ENCODE measurements around the gene SDHC.

SDHC gene, protein sequence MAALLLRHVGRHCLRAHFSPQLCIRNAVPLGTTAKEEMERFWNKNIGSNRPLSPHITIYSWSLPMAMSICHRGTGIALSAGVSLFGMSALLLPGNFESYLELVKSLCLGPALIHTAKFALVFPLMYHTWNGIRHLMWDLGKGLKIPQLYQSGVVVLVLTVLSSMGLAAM

GRCh38 chr1:161314201-161314981 lies at the start of gene SDHC:
TSS of gene SDHC (plus strand) at chr1:161314381. CDS start at chr1:161314406, 25 bp downstream.
- DNase-seq, result peak; percentile 67 to 86

DNA sequence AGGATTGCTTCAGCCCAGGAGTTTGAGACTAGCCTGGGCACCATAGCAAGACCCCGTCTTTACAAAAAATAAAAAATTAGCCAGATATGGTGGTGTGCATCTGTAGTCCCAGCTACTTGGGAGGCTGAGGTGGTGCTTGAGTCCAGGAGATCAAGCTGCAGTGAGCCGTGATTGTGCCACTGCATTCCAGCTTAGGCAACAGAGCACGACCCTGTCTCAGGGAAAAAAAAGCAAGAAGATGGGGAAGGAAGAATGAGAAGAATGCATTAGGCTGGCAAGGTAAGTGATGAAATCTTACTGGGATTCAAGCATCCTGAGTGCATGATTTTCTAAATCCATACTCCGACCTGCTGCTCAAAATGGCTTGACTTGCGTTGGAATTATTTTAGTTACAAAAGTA lies 48.9 kb upstream of the SDHC start:
- DNase-seq, result no peak

GRCh38 chr1:161266202-161266601 lies 48.0 kb upstream of the SDHC start:
- DNase-seq, result no peak

DNA sequence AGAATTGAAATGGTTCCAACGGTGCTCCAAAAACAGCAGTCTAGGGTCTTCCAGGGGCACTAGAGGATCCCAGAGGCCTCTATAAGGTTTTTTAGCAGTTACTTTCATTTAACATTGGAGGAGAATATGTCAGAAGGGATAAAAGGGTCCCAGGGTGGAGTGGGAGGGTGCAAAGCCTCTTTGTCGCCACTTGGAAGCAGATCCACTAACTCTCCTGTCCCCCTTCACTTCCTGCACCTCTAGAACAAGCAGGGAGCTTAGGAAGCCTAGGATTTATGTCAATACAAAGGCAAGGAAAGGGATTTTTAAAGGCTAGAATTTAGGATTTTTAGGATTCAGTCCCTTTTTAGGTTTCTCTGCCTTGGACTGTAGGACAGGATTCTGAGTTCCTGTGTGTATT lies 47.3 kb upstream of the SDHC start:
- no peak for DNase-seq

DNA sequence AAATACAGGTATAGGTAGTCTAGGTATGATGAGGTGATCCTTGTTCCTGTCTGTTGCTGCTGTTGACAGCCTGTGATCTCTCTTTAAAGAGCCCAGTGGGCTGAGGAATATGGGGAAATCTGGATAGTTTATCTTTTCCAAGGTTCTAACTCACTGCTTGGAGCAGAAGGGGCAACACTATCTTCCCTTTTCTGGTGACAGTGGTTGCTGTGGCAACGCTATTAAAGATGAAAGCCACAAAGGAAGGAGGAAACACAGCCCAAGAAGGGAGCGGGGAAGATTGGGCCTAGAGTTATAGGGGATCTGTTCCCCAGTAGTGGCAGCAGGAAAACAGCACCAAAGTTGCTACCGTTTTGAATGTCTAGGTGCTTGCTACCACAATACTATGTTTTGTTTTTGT lies 46.9 kb upstream of the SDHC start:
- DNase-seq, result no peak

DNA sequence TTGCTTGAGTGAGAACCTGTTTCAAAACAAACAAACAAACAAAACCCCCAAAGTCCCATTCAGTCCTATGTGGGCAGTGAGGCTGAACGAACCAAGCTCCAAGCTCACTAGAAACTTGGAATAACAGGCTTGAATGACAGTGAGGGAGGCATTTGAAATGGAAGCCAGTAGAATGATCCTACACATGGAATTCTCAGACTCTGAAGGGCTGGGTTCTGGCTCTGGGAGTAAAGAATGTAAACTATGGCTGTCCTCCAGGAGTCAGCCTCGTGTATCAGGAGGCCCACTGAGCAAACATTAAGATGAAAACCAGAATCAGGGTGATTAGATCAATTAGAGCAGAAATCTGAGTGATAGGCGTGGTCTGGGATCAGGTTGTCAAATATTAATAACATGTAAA lies 40.8 kb upstream of the SDHC start:
- DNase-seq, result no peak

GRCh38 chr1:161274874-161275273 lies 39.3 kb upstream of the SDHC start:
- DNase-seq, result peak; percentile 63 to 88

- DNase-seq, result no peak
Observed at GRCh38 chr1:161282991-161283390, 31.2 kb upstream of the SDHC start.

GRCh38 chr1:161285113-161285512 lies 29.1 kb upstream of the SDHC start:
- DNase-seq, result no peak

DNA sequence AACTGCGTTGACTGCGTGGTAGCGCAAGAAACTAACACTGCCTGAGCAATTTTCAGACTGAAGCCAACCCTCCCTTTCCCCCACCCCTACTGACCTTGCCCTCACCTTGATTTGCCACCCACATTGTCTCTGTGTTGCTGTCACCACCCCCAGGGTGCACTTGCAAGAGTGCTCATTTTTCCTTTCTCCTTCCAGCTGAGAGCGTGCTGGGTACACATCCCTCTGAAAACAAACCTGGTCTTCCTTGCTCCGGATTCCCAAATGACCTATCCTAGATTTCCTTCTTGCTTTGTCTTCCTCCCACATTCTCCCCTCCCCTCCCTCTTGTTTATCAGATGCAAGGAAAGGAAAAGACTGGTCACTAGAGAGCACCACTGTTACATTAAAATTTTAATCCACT lies 28.7 kb upstream of the SDHC start:
- no peak for DNase-seq

DNA sequence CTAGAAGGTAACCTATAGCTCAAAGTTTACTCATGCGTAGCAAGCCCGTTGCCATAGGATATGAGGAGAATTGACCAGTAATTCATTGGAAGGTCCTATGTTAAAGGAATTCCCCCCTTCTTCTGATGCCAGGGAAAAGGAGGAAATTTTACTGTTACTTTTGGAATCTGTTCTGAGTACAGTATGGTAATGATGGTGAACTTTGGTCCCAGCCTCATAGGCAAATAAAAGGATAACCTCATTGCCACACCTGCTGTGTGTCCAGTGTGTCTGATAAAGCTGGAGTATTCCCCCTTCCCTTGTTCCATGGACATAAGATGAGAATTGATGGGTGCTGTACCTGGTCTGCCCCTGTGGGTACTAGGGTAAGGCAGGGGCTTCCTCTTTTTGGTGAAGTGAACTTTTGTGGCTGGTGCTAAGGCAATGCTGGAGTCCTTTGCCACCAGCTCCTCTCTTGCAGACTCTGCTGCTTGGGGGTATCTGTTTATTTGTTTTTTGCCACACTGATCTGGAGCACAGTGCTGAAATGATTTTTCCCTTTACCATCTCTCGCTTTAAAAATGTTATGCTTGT lies 26.6 kb upstream of the SDHC start:
- DNase-seq, result no peak

DNA sequence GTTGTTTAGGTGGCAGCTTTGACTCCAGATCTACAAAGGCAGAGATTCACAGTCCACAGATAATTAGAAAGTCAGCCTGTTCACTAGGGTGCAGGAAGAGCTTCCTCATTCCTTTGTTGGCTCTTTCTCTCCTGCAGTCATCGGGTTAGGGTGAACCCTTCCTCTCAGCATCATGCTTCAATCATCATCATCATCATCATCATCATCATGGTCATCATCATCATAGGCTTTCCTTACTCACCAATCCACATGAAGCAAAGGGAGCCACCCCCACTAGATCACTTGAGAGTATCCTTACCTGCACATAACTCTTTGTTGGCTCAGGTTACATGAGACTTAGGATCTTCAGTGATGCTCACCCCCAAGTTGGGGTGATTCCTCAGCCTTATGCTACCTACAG lies 23.4 kb upstream of the SDHC start:
- DNase-seq, result no peak

DNA sequence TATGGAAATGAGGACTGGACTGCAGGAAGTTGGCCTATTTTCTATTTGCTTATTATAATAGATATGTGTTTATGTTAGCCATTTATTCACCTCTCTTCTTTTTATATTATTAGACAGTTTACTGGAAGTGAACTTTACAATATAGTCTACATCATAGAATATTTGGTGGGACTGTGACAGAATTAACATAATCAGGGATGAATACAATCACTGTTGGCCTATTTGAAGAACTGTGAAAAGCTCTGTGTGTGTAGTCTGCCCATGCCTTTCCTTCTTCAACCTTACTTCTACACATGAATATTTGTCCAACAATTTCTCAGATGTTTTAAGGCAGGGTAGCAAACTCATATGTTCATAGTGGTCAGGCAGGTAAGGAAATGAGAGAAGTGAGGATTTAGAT lies 16.8 kb upstream of the SDHC start:
- DNase-seq, result no peak

GRCh38 chr1:161298116-161298515 lies 16.1 kb upstream of the SDHC start:
- DNase-seq, result no peak

- DNase-seq, result no peak
Observed at GRCh38 chr1:161299347-161299746, 14.8 kb upstream of the SDHC start.

DNA sequence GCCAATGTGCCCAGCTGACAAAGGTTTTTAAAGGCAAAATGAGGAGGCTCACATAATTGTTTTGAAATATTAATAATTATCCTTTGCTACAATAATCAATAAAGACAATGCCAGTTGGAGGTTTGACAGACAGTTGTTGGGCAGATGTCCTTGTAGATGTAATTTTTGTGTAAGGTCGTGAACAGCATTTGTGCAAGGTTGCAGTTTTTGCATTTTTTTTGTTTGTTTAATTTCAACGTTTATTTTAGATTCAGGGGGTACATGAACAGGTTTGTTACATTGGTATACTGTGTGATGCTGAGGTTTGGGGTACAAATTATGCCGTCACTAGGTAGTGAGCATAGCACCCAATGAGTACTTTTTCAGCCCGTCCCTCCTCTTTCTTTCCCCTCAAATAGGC lies 13.7 kb upstream of the SDHC start:
- no peak for DNase-seq

DNA sequence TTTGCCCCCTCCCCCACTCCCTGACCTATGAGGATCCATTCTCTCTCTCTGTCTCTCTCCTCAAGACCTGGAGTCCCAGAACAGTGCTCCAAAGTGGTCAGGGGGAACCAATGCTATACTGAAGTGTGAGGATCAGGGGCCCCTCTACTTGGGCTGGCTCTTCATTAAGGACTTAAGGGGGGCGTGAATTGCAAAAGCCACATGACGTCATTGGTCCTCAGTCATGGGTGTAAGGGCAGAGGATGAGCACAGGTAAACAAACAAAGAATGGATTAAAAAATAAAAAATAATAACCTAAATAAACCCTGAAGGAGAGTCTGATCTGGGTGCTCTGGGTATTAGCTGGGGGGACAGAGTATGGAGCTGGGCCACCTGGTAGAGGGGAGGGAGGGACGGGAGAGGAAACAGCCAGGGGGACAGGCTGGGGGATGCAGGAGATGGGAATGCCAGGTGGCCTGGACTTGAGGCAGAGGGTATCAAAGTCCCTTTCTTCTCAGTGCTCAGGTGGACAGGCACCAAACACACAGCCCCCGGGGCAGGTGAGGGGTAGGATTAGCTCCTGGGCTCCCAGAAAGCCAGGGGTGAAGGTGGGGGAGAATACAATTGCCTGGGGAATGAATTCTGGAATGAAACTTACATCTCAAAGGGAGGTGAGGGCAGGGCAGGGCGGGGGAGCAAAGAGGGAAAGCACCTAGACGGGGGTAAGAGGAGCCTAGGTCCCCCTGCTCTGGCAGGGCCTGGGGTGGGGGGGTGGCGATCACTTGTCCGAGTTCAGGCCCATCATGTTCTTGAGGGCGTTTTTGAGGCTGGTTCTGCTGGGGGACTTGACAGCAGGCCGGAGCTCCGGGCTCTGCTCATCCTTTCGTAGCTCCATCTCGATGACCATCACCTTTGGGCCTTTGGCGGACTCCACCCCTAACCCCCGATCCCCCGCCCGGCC lies 9.0 kb upstream of the SDHC start:
- no peak for DNase-seq

DNA sequence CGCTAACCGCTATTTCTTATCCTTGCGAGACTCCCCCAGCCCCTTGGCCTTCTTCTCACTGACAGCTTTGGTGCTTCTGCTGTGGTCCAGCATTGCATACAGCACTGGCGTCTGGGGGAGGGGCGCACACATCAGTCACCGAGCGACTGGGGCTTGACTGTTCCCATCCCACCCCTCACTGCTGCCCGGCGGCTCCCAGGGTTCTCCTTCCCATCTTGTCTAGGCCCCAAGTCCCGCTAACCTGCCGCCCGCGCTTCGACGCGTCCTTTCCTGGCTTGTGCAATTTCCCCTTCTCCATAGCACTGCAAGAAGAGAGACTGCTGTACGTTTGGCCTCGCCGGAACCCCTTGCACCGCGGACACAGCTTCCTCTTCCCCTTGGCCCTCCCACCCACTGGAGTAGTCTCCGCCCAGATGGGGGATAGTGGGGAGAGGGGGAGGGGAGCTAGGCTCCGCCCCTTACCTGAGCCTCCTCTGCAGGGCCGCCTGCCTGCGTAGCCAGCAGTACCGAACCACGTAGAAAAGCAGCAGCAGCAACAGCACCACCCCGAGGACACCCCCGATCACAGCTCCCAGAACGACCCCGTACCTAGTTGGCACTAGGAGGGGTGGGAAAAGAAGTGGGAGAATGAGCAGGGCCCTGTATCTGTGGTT lies 8.2 kb upstream of the SDHC start:
- DNase-seq, result peak in 1 of 2 experiments; percentile 12

GRCh38 chr1:161307230-161307768 lies 6.9 kb upstream of the SDHC start:
- peak in 1 of 2 experiments; percentile 11 for DNase-seq

- DNase-seq, result no peak
Observed at GRCh38 chr1:161307892-161308638, 6.1 kb upstream of the SDHC start.

GRCh38 chr1:161309868-161310267 lies 4.3 kb upstream of the SDHC start, which contains the start of gene MPZ:
TSS of gene MPZ (minus strand) at chr1:161309968. CDS start at chr1:161309905, 63 bp downstream.
- no peak for DNase-seq
